Caco-2 (cell line): ENCODE measurements around the gene OSCP1. TPM values are rescaled to one million over a fixed set of nuclear protein-coding genes. Genes with fewer than 3 reads are reported as not detected.

Experiments
- BruUV-seq: library from RNA; stranded (reverse); fragments of 400-500 nt; replicated peaks from 2 replicates; lab custom pipeline; 2021; lab: Mats Ljungman, UMichigan
- CTCF ChIA-PET: fragments of 300-600 bp; sonication (Branson Sonifier 250); formaldehyde crosslinking; loops from one replicate; lab custom pipeline; 2022; ENCODE audit warnings: antibody characterized with exemption; lab: Charles Lee
- POLR2A ChIA-PET: fragments of 300-600 bp; sonication (Branson Sonifier 250); formaldehyde crosslinking; loops from one replicate; lab custom pipeline; 2022; ENCODE audit warnings: antibody characterized with exemption; lab: Charles Lee
- DNase-seq, 2 experiments: peaks; one replicate each; pipeline versions ENCODE4 v3.0.0 to v3.0.0-alpha.2; 2020 to 2022
- H3K27me3 ChIP-seq: replicated peaks from 2 replicates; pipeline ENCODE4 v1.6.0; 2011; ENCODE audit warnings: low read length; ENCODE audit not compliant: control insufficient read depth, insufficient read depth
- H3K36me3 ChIP-seq: 2 replicates; pipeline ENCODE4 v1.5.1; 2011; ENCODE audit warnings: low read length; ENCODE audit not compliant: control insufficient read depth, insufficient read depth
- H3K4me1 ChIP-seq: fragments of 250-450 bp; sonication (Bioruptor Pico); 2 replicates; pipeline ENCODE4 v1.5.1; 2020; ENCODE audit warnings: mild to moderate bottlenecking
- H3K4me3 ChIP-seq: 2 replicates; pipeline ENCODE4 v1.5.1; 2011; ENCODE audit warnings: low read depth, mild to moderate bottlenecking, control low read depth, low read length
- H3K9me3 ChIP-seq: fragments of 250-450 bp; sonication (Bioruptor Pico); 2 replicates; pipeline ENCODE4 v1.5.1; 2020; ENCODE audit warnings: mild to moderate bottlenecking, moderate library complexity
- H3K27ac Mint-ChIP-seq: one replicate; pipeline ENCODE4 v1.8.0; 2022; ENCODE audit warnings: mixed read lengths; ENCODE audit not compliant: unreplicated experiment
- H3K27me3 Mint-ChIP-seq: one replicate; pipeline ENCODE4 v1.8.0; 2022; ENCODE audit warnings: mixed read lengths; ENCODE audit not compliant: insufficient read depth, unreplicated experiment
- H3K36me3 Mint-ChIP-seq: one replicate; pipeline ENCODE4 v1.8.0; 2022; ENCODE audit warnings: mild to moderate bottlenecking, mixed read lengths; ENCODE audit not compliant: insufficient read depth, unreplicated experiment
- H3K4me1 Mint-ChIP-seq: one replicate; pipeline ENCODE4 v1.8.0; 2022; ENCODE audit warnings: low read depth, mixed read lengths; ENCODE audit not compliant: unreplicated experiment
- H3K4me3 Mint-ChIP-seq: one replicate; pipeline ENCODE4 v1.8.0; 2022; ENCODE audit warnings: mild to moderate bottlenecking, moderate library complexity, mixed read lengths; ENCODE audit not compliant: unreplicated experiment
- H3K9me3 Mint-ChIP-seq: one replicate; pipeline ENCODE4 v1.8.0; 2022; ENCODE audit warnings: mixed read lengths; ENCODE audit not compliant: unreplicated experiment
- CTCF ChIP-seq, 2 experiments: fragments of 200-600 bp in 1 of 2; IDR thresholded peaks; 1 replicate in 1 of 2; 2 replicates in 1 of 2; pipeline versions ENCODE4 v1.5.1 to v1.8.0; 2011 to 2022; ENCODE audit warnings: antibody characterized with exemption in 1 of 2, control low read depth in 1 of 2, inconsistent platforms in 1 of 2, low read depth in 1 of 2, low read length in 1 of 2, mild to moderate bottlenecking in 1 of 2, moderate library complexity in 1 of 2; ENCODE audit not compliant: insufficient read depth in 1 of 2, severe bottlenecking in 1 of 2, unreplicated experiment in 1 of 2
- intact Hi-C: fragments of 100-400 bp; cut with micrococcal nuclease; formaldehyde crosslinking; loops from one replicate; pipeline ENCODE4 v1.10.0; 2022; ENCODE audit not compliant: unreplicated experiment
- total RNA-seq: library from RNA; stranded (reverse); gene quantifications from 2 replicates; pipeline ENCODE4 v1.2.3, GENCODE V29; 2022

The OSCP1 gene
- total RNA-seq, 1 experiment from 2014 or later, result 0.91 TPM

DNA sequence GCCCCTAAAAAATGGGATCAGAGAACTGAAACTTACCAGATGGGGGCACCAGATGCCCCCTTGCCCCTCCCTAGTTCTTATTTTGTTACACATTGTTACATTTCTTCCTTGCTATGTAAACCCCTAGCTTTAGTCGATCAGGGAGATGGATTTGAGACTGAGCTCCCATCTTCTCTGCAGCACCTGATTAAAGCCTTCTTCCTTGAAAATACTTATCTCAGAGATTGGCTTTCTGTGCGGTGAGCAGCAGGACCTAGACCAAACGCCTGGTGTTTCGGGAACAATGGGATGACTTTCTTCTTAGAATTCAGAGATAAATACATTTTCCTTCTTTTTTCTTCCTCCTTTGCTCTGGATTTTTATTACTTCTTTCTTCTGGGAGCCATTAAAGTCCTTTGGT lies 35.9 kb downstream of the OSCP1 start:
- no peak for DNase-seq
- peaks cover 17% of the 10 kb centered on the region for H3K9me3 Mint-ChIP-seq
- no peaks in the 10 kb centered on the region for H3K9me3 ChIP-seq
- intact Hi-C loops, result no loop called here
- ChIA-PET CTCF (no interaction called here), POLR2A (no interaction called here)
- H3K36me3 ChIP-seq, result no peaks in the 10 kb centered on the region
- no peak overlapping the region for H3K4me3 ChIP-seq
- no peaks in the 10 kb centered on the region for H3K27me3 Mint-ChIP-seq
- H3K4me1 Mint-ChIP-seq, result no peaks in the 10 kb centered on the region
- no peak overlapping the region for H3K4me3 Mint-ChIP-seq
- no peak for TF ChIP-seq CTCF (IDR thresholded peaks at IDR 0.05; ENCODE audit: insufficient read depth in 1 of 2, low read depth in 1 of 2, low read length in 1 of 2, severe bottlenecking in 1 of 2, unreplicated experiment in 1 of 2)
- no peaks in the 10 kb centered on the region for H3K36me3 Mint-ChIP-seq
- no peaks in the 10 kb centered on the region for H3K27me3 ChIP-seq
- BruUV-seq, result no TSS peak
- H3K27ac Mint-ChIP-seq, result no peak overlapping the region
- H3K4me1 ChIP-seq, result no peaks in the 10 kb centered on the region

DNA sequence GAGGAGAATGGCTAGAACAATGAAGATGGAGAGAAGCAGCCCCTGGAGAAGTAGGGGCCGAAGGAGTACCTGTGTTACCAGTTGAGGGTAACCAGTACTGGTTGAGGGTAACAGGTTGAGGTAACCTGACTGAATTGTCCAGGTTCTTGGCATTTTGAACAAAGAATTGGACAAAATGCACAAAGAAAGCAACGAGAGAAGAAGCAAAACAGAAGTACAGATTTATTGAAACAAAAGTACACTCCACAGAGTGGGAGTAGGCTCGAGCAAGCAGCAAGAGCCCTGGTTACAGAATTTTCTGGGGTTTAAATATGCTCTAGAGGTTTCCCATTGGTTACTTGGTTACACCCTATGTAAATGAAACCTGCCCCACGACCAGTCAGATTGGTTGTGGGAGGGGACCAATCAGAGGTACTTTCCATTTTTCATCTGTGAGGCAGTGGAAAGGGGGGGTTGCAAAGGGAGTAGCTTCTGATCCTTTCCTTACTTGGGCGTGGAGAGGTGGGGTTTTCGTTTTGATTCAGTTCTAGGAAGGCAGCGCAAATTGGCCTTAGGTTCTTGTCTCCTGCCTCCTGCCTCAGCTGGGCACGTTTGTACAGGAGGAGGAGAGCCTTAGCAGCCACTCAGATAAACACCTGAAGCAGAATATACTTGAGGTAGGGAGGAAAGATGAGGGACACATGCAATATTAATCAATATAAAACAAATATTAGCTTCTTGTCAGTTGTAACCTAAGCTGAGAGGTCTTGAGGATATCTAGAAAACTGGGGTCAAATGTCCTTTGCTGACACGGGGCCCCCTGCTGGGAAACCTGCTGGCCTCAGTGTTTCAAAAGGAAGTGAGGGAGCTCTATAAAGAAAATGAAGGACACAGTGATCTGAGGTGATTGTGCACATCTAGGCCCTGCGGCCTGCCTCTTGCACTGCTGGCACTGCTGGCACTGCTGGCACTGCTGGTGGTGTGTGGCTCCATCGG lies 38.3 kb downstream of the OSCP1 start:
- ChIA-PET CTCF (no interaction called here), POLR2A (no interaction called here)
- Mint-ChIP-seq H3K4me1 (no peaks in the 10 kb centered on the region), H3K36me3 (no peaks in the 10 kb centered on the region), H3K4me3 (no peak overlapping the region), H3K27ac (no peak overlapping the region), H3K9me3 (peaks cover 17% of the 10 kb centered on the region), H3K27me3 (no peaks in the 10 kb centered on the region)
- TF ChIP-seq CTCF (IDR thresholded peaks at IDR 0.05; ENCODE audit: insufficient read depth in 1 of 2, low read depth in 1 of 2, low read length in 1 of 2, severe bottlenecking in 1 of 2, unreplicated experiment in 1 of 2), result no peak
- no TSS peak for BruUV-seq
- H3K9me3 ChIP-seq, result no peaks in the 10 kb centered on the region
- peak; percentile 6 to 38 for DNase-seq
- intact Hi-C loops, result no loop called here
- no peaks in the 10 kb centered on the region for H3K27me3 ChIP-seq
- H3K4me3 ChIP-seq, result no peak overlapping the region
- no peaks in the 10 kb centered on the region for H3K4me1 ChIP-seq
- no peaks in the 10 kb centered on the region for H3K36me3 ChIP-seq

GRCh38 chr1:36408479-36408878 lies 41.8 kb downstream of the OSCP1 start:
- intact Hi-C loops, result no loop called here
- no peak overlapping the region for H3K27ac Mint-ChIP-seq
- no peak for TF ChIP-seq CTCF (IDR thresholded peaks at IDR 0.05; ENCODE audit: insufficient read depth in 1 of 2, low read depth in 1 of 2, low read length in 1 of 2, severe bottlenecking in 1 of 2, unreplicated experiment in 1 of 2)
- BruUV-seq, result no TSS peak
- no peaks in the 10 kb centered on the region for H3K4me1 ChIP-seq
- H3K4me3 ChIP-seq, result no peak overlapping the region
- no peaks in the 10 kb centered on the region for H3K4me1 Mint-ChIP-seq
- ChIA-PET CTCF (no interaction called here), POLR2A (no interaction called here)
- H3K9me3 Mint-ChIP-seq, result peaks cover 9% of the 10 kb centered on the region
- peaks cover 2% of the 10 kb centered on the region for H3K27me3 Mint-ChIP-seq
- no peaks in the 10 kb centered on the region for H3K36me3 ChIP-seq
- H3K27me3 ChIP-seq, result no peaks in the 10 kb centered on the region
- H3K9me3 ChIP-seq, result no peaks in the 10 kb centered on the region
- no peak overlapping the region for H3K4me3 Mint-ChIP-seq
- no peak for DNase-seq
- H3K36me3 Mint-ChIP-seq, result no peaks in the 10 kb centered on the region
